Mesenchymal stem cell (in vitro differentiated cells and primary cell): Measurements from ENCODE around the gene USP28.

Experiments
- DNase-seq: peaks from one replicate; pipeline ENCODE4 v3.0.0-alpha.2; 2013
- H2AFZ ChIP-seq: one replicate; pipeline ENCODE4 v1.6.1; 2013; ENCODE audit warnings: low read depth, mild to moderate bottlenecking, control low read depth, inconsistent platforms, low read length, moderate library complexity
- H2AK5ac ChIP-seq: 2 replicates; pipeline ENCODE4 v1.6.1; 2013; ENCODE audit warnings: low read length, moderate library complexity, mild to moderate bottlenecking, inconsistent platforms; ENCODE audit not compliant: severe bottlenecking
- H2BK120ac ChIP-seq: one replicate; pipeline ENCODE4 v1.6.1; 2013; ENCODE audit warnings: low read depth, mild to moderate bottlenecking, inconsistent platforms, low read length, moderate library complexity
- H2BK12ac ChIP-seq, 2 experiments: one replicate each; pipeline ENCODE4 v1.6.1; 2013; ENCODE audit warnings: inconsistent platforms in 2 of 2, low read length in 2 of 2, mild to moderate bottlenecking in 2 of 2, moderate library complexity in 2 of 2, control low read depth in 1 of 2
- H2BK15ac ChIP-seq: one replicate; pipeline ENCODE4 v1.6.1; 2013; ENCODE audit warnings: mild to moderate bottlenecking, low read depth, inconsistent platforms; ENCODE audit not compliant: poor library complexity, severe bottlenecking
- H2BK5ac ChIP-seq: 2 replicates; pipeline ENCODE4 v1.6.1; 2013; ENCODE audit warnings: low read depth, mild to moderate bottlenecking, low read length, control low read depth, inconsistent platforms; ENCODE audit not compliant: poor library complexity, severe bottlenecking
- H3K14ac ChIP-seq, 2 experiments: one replicate each; pipeline ENCODE4 v1.6.1; 2013; ENCODE audit warnings: inconsistent platforms in 2 of 2, low read length in 2 of 2, control low read depth in 1 of 2, mild to moderate bottlenecking in 1 of 2, moderate library complexity in 1 of 2
- H3K18ac ChIP-seq, 2 experiments: one replicate each; pipeline ENCODE4 v1.6.1; 2013; ENCODE audit warnings: inconsistent platforms in 2 of 2, low read length in 2 of 2, control low read depth in 1 of 2, low read depth in 1 of 2, mild to moderate bottlenecking in 1 of 2
- H3K23ac ChIP-seq, 2 experiments: one replicate each; pipeline ENCODE4 v1.6.1; 2013; ENCODE audit warnings: inconsistent platforms in 2 of 2, low read length in 2 of 2, mild to moderate bottlenecking in 2 of 2, moderate library complexity in 2 of 2, control low read depth in 1 of 2
- H3K27ac ChIP-seq: 2 replicates; pipeline ENCODE4 v1.5.1; 2013; ENCODE audit warnings: mild to moderate bottlenecking, moderate library complexity, low read length, control low read depth, inconsistent platforms; ENCODE audit not compliant: poor library complexity, severe bottlenecking
- H3K27me3 ChIP-seq, 2 experiments: 2 replicates each; pipeline versions ENCODE4 v1.6.1 to v1.7.0; 2013; ENCODE audit warnings: low read length in 2 of 2, mild to moderate bottlenecking in 2 of 2, moderate library complexity in 2 of 2, control low read depth in 1 of 2, inconsistent platforms in 1 of 2; ENCODE audit not compliant: control insufficient read depth in 1 of 2, insufficient read depth in 1 of 2
- H3K36me3 ChIP-seq, 2 experiments: 2 replicates each; pipeline versions ENCODE4 v1.6.1 to v1.7.0; 2013; ENCODE audit warnings: low read length in 2 of 2, control low read depth in 1 of 2, inconsistent platforms in 1 of 2, low read depth in 1 of 2, mild to moderate bottlenecking in 1 of 2; ENCODE audit not compliant: insufficient read depth in 2 of 2, control insufficient read depth in 1 of 2
- H3K4ac ChIP-seq, 2 experiments: one replicate each; pipeline ENCODE4 v1.6.1; 2013; ENCODE audit warnings: inconsistent platforms in 2 of 2, low read length in 2 of 2, mild to moderate bottlenecking in 2 of 2, moderate library complexity in 2 of 2, control low read depth in 1 of 2, low read depth in 1 of 2
- H3K4me1 ChIP-seq: 2 replicates; pipeline ENCODE4 v1.6.1; 2013; ENCODE audit warnings: low read depth, low read length, control low read depth; ENCODE audit not compliant: control insufficient read depth, insufficient read depth
- H3K4me2 ChIP-seq: 2 replicates; pipeline ENCODE4 v1.6.1; 2013; ENCODE audit warnings: low read length, mild to moderate bottlenecking, inconsistent platforms; ENCODE audit not compliant: poor library complexity, severe bottlenecking
- H3K4me3 ChIP-seq, 2 experiments: 2 replicates each; pipeline versions ENCODE4 v1.5.1 to v1.7.0; 2013; ENCODE audit warnings: low read length in 2 of 2, mild to moderate bottlenecking in 2 of 2, control low read depth in 1 of 2, low read depth in 1 of 2; ENCODE audit not compliant: insufficient read depth in 1 of 2
- H3K79me1 ChIP-seq: replicated peaks from 2 replicates; pipeline ENCODE4 v1.6.1; 2013; ENCODE audit warnings: mild to moderate bottlenecking, control low read depth, low read length, inconsistent platforms; ENCODE audit not compliant: poor library complexity, severe bottlenecking
- H3K9ac ChIP-seq: 2 replicates; pipeline ENCODE4 v1.7.0; 2013; ENCODE audit warnings: mild to moderate bottlenecking, low read length, moderate library complexity
- H3K9me3 ChIP-seq: 2 replicates; pipeline ENCODE4 v1.7.0; 2013; ENCODE audit warnings: mild to moderate bottlenecking, low read length; ENCODE audit not compliant: control insufficient read depth
- H4K8ac ChIP-seq: one replicate; pipeline ENCODE4 v1.6.1; 2013; ENCODE audit warnings: inconsistent platforms, mild to moderate bottlenecking, low read length, moderate library complexity
- H4K91ac ChIP-seq: one replicate; pipeline ENCODE4 v1.6.1; 2013; ENCODE audit warnings: mild to moderate bottlenecking, low read length, inconsistent platforms
- WGBS: methylation state at CpG from one replicate; pipeline ENCODE4 v1.1.7; 2013; ENCODE audit warnings: mixed read lengths; 5-methylcytosine and 5-hydroxymethylcytosine counted together

USP28 gene

GRCh38 chr11:113838005-113838404, 37.4 kb downstream of the USP28 start:
- no peaks in the 10 kb centered on the region for H3K4me1 ChIP-seq
- no peak overlapping the region for H2BK15ac ChIP-seq
- no peak overlapping the region for H3K4me3 ChIP-seq
- DNase-seq: no peak
- H3K4ac ChIP-seq: no peak overlapping the region
- H3K18ac ChIP-seq: no peak overlapping the region
- H3K27me3 ChIP-seq: no peaks in the 10 kb centered on the region
- H3K36me3 ChIP-seq: peaks cover 10 to 58% of the 10 kb centered on the region in 2 experiments
- 100% methylated on average over 2 of the region's 2 CpGs for WGBS
- no peak overlapping the region for H3K14ac ChIP-seq
- no peak overlapping the region for H3K27ac ChIP-seq
- no peak overlapping the region for H2AFZ ChIP-seq
- peaks cover 4% of the 10 kb centered on the region for H3K79me1 ChIP-seq
- H2AK5ac ChIP-seq: no peak overlapping the region
- no peak overlapping the region for H3K9ac ChIP-seq
- H3K23ac ChIP-seq: no peak overlapping the region
- H2BK5ac ChIP-seq: no peak overlapping the region
- no peak overlapping the region for H4K8ac ChIP-seq
- H3K4me2 ChIP-seq: no peak overlapping the region
- H3K9me3 ChIP-seq: no peaks in the 10 kb centered on the region
- H2BK12ac ChIP-seq: no peak overlapping the region
- no peak overlapping the region for H2BK120ac ChIP-seq
- no peak overlapping the region for H4K91ac ChIP-seq

GRCh38 chr11:113835306-113835705, 40.1 kb downstream of the USP28 start:
- no peak for DNase-seq
- no peak overlapping the region for H4K91ac ChIP-seq
- no peak overlapping the region for H3K23ac ChIP-seq
- H3K4me1 ChIP-seq: no peaks in the 10 kb centered on the region
- 99% methylated on average over 4 of the region's 4 CpGs for WGBS
- no peak overlapping the region for H2BK5ac ChIP-seq
- no peak overlapping the region for H4K8ac ChIP-seq
- no peak overlapping the region for H3K27ac ChIP-seq
- H3K18ac ChIP-seq: no peak overlapping the region
- H2BK15ac ChIP-seq: no peak overlapping the region
- H2BK12ac ChIP-seq: no peak overlapping the region
- no peaks in the 10 kb centered on the region for H3K9me3 ChIP-seq
- H3K4me2 ChIP-seq: no peak overlapping the region
- H3K14ac ChIP-seq: no peak overlapping the region
- H2AFZ ChIP-seq: no peak overlapping the region
- H3K4me3 ChIP-seq: no peak overlapping the region
- no peak overlapping the region for H3K9ac ChIP-seq
- H2BK120ac ChIP-seq: no peak overlapping the region
- no peak overlapping the region for H3K4ac ChIP-seq
- H3K36me3 ChIP-seq: peaks cover 10 to 61% of the 10 kb centered on the region in 2 experiments
- no peak overlapping the region for H2AK5ac ChIP-seq
- H3K27me3 ChIP-seq: no peaks in the 10 kb centered on the region
- peaks cover 4% of the 10 kb centered on the region for H3K79me1 ChIP-seq

GRCh38 chr11:113833151-113833550, 42.2 kb downstream of the USP28 start:
- Histone ChIP-seq H3K4me1 (no peaks in the 10 kb centered on the region), H3K4me2 (no peak overlapping the region), H3K36me3 (peaks cover 5 to 52% of the 10 kb centered on the region in 2 experiments), H4K8ac (no peak overlapping the region), H3K4ac (no peak overlapping the region), H2BK120ac (no peak overlapping the region), H2AFZ (no peak overlapping the region), H2BK12ac (no peak overlapping the region), H3K27me3 (no peaks in the 10 kb centered on the region), H3K9me3 (no peaks in the 10 kb centered on the region), H3K79me1 (peaks cover 4% of the 10 kb centered on the region), H3K9ac (no peak overlapping the region), H3K23ac (no peak overlapping the region), H4K91ac (no peak overlapping the region), H3K4me3 (no peak overlapping the region), H3K18ac (no peak overlapping the region), H3K14ac (no peak overlapping the region), H3K27ac (no peak overlapping the region), H2BK15ac (no peak overlapping the region), H2AK5ac (no peak overlapping the region), H2BK5ac (no peak overlapping the region)
- WGBS: 94% methylated on average over 8 of the region's 8 CpGs
- no peak for DNase-seq

- H3K9ac ChIP-seq: no peak overlapping the region
- H3K9me3 ChIP-seq: no peaks in the 10 kb centered on the region
- H3K27ac ChIP-seq: no peak overlapping the region
- no peak overlapping the region for H2BK15ac ChIP-seq
- H3K14ac ChIP-seq: no peak overlapping the region
- no peak overlapping the region for H3K4me2 ChIP-seq
- H2BK5ac ChIP-seq: no peak overlapping the region
- no peaks in the 10 kb centered on the region for H3K4me1 ChIP-seq
- no peak overlapping the region for H4K91ac ChIP-seq
- no peak overlapping the region for H2BK120ac ChIP-seq
- H3K79me1 ChIP-seq: peaks cover 4% of the 10 kb centered on the region
- H3K36me3 ChIP-seq: peaks cover 2 to 44% of the 10 kb centered on the region in 2 experiments
- no peak overlapping the region for H3K18ac ChIP-seq
- no peak for DNase-seq
- no peak overlapping the region for H3K4ac ChIP-seq
- no peak overlapping the region for H4K8ac ChIP-seq
- no peaks in the 10 kb centered on the region for H3K27me3 ChIP-seq
- H2AK5ac ChIP-seq: no peak overlapping the region
- WGBS: 98% methylated on average over 4 of the region's 4 CpGs
- no peak overlapping the region for H3K23ac ChIP-seq
- H2BK12ac ChIP-seq: no peak overlapping the region
- H3K4me3 ChIP-seq: no peak overlapping the region
- H2AFZ ChIP-seq: no peak overlapping the region
These were observed 44.1 kb downstream of the USP28 start for GRCh38 chr11:113831314-113831713.
